ENCODE data around the gene OR5AU1. TPM values are rescaled to one million over a fixed set of nuclear protein-coding genes. Genes with fewer than 3 reads are reported as not detected.
A peak's percentile ranks its signal among the peaks of the same experiment; 100 is the strongest.

OR5AU1 gene
- total and polyA plus RNA-seq, 2 of the 13 experiments (the other 11 are each of a cell fraction or from before 2014, with no cell fraction given): not detected

DNA sequence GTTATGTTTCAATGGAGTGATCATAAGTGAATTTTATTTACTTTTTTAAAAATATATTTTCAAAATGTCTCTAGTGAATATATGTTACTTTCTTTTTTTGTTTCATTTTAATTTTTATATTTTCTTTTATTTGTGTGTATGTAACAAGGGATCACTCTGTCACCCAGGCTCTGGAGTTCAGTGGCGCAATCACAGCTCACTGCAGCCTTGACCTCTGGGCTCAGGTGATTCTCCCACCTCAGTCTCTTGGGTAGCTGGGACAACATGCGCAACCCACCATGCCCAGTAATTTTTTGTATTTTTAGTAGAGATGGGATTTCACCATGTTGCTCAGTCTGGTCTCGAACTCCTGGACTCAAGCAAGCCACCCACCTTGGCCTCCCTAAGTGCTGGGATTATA is 36.9 kb downstream of the OR5AU1 start (continued):
- TF ChIP-seq HINFP (CRISPR knock-in tag; IDR thresholded peaks at IDR 0.05; ENCODE audit: low read depth) (no peak), RXRA (CRISPR knock-in tag; IDR thresholded peaks at IDR 0.05) (peak; percentile 47; the same call in 1 of the 2 replicates), ZEB1 (IDR thresholded peaks at IDR 0.05; ENCODE audit: insufficient replicate concordance, low read depth) (no peak), KMT2B (CRISPR knock-in tag; IDR thresholded peaks at IDR 0.05) (no peak), MBNL3 (CRISPR knock-in tag; conservative IDR thresholded peaks at IDR 0.05) (no peak), GZF1 (CRISPR knock-in tag; IDR thresholded peaks at IDR 0.05) (no peak), KLF12 (CRISPR knock-in tag; IDR thresholded peaks at IDR 0.05; ENCODE audit: borderline replicate concordance) (no peak), ZNF232 (CRISPR knock-in tag; IDR thresholded peaks at IDR 0.05; ENCODE audit: borderline replicate concordance) (no peak), CEBPB (IDR thresholded peaks at IDR 0.05; ENCODE audit: borderline replicate concordance, low read depth, low read length) (peak; percentile 81; the same call in 1 of the 2 replicates), RFXANK (CRISPR knock-in tag; IDR thresholded peaks at IDR 0.05) (no peak), ZNF451 (CRISPR knock-in tag; IDR thresholded peaks at IDR 0.05) (no peak), POGZ (CRISPR knock-in tag; IDR thresholded peaks at IDR 0.05) (no peak), NR2F6 (IDR thresholded peaks at IDR 0.05) (peak; percentile 79), NR2F6 (CRISPR knock-in tag; IDR thresholded peaks at IDR 0.05) (peak; percentile 79), THRA (CRISPR knock-in tag; IDR thresholded peaks at IDR 0.05; ENCODE audit: borderline replicate concordance) (peak; percentile 83; the same call in 1 of the 2 replicates), ZBTB7B (CRISPR knock-in tag; IDR thresholded peaks at IDR 0.05) (no peak), BCL3 (CRISPR knock-in tag; IDR thresholded peaks at IDR 0.05) (no peak), NR2F1 (CRISPR knock-in tag; IDR thresholded peaks at IDR 0.05) (peak; percentile 51 to 65; a peak in 3 of 4 replicates), RXRB (CRISPR knock-in tag; IDR thresholded peaks at IDR 0.05; ENCODE audit: borderline replicate concordance) (peak; percentile 51; the same call in 1 of the 2 replicates), NCOA2 (CRISPR knock-in tag; IDR thresholded peaks at IDR 0.05) (0 out of 2 replicates have a peak, but pooled peaks have one; percentile 29), ZNF850 (CRISPR knock-in tag; conservative IDR thresholded peaks at IDR 0.05) (no peak), SALL1 (CRISPR knock-in tag; IDR thresholded peaks at IDR 0.05) (peak; percentile 47; the same call in 1 of the 2 replicates), GATAD2A (CRISPR knock-in tag; IDR thresholded peaks at IDR 0.05) (peak; percentile 36; the same call in 1 of the 2 replicates)
- TF ChIP-seq, protein P1, sequence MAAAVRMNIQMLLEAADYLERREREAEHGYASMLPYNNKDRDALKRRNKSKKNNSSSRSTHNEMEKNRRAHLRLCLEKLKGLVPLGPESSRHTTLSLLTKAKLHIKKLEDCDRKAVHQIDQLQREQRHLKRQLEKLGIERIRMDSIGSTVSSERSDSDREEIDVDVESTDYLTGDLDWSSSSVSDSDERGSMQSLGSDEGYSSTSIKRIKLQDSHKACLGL (CRISPR knock-in tag; IDR thresholded peaks at IDR 0.05): no peak
